GM13977 (cell line): ENCODE data around the gene TNFRSF12A.

Experiments
- DNase-seq: peaks from one replicate; pipeline ENCODE4 v3.0.0; 2012; ENCODE audit warnings: low spot score
- in situ Hi-C: fragments of 300-500 bp; cut with MboI; formaldehyde crosslinking; loops from one replicate; pipeline ENCODE4 v1.12.0; 2022; ENCODE audit warnings: low sequenced_read_pairs, low pct_unique_long_range_greater_than_20kb, mixed read lengths, inconsistent platforms; ENCODE audit not compliant: unreplicated experiment
- TF ChIP-seq, protein P1 (sequence below): IDR thresholded peaks from 2 replicates; pipeline ENCODE4 v1.5.1; 2012; ENCODE audit warnings: mild to moderate bottlenecking, control low read depth; ENCODE audit not compliant: insufficient read depth; ENCODE audit errors: extremely low read depth, missing control alignments

Gene TNFRSF12A

DNA sequence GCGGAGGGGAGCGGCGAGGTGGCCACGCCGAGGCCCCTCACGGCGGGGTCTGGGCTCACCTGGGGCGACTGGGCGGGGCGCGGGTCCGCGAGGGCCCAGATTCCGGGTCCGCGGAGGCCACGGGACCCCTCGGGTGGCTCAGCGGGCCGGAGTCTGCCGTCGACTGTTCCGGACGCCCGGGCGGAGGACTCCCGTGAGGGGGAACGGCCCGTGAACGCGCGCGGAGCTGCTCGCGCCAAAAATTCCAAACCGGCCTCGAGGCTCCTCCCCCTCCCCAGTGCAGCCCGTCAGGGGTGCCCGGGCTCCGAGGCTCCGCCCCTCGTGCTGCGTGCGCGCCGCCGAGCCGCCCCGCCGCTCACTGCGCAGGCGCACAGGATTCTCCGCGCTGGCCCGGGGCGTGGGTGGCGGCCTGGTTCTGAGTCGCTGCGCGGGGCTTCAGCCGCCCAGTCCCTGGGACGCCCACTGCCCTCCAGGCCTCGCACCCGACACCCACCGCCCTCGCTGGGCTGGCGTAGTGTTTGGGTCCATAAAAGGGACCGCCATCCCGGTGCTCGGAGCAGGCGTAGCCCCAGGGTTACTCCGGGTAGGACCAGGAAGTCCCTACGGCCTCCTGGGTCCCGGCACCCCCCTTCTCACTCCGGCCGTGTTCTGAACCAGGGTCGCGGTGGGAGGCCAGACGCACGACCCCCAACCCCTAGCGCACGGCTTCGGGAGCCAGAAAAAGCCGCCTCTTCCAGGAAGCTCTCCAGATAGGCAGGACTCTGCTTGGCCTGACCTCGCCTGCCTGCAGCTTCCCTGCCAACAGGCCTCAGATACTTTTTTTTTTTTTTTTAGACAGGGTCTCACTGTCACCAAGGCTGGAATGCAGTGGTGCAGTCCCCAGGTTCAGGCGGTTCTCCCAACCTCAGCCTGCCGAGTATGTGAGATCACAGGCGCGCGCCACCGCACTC, 39.7 kb upstream of the TNFRSF12A start, which contains the start of gene PKMYT1:
PKMYT1 (minus strand) TSS at position 220 of the 950 bp plus-strand sequence. CDS start 789 bp downstream, outside the sequence.
- peak; percentile 100 for DNase-seq
- TF ChIP-seq, protein P1, sequence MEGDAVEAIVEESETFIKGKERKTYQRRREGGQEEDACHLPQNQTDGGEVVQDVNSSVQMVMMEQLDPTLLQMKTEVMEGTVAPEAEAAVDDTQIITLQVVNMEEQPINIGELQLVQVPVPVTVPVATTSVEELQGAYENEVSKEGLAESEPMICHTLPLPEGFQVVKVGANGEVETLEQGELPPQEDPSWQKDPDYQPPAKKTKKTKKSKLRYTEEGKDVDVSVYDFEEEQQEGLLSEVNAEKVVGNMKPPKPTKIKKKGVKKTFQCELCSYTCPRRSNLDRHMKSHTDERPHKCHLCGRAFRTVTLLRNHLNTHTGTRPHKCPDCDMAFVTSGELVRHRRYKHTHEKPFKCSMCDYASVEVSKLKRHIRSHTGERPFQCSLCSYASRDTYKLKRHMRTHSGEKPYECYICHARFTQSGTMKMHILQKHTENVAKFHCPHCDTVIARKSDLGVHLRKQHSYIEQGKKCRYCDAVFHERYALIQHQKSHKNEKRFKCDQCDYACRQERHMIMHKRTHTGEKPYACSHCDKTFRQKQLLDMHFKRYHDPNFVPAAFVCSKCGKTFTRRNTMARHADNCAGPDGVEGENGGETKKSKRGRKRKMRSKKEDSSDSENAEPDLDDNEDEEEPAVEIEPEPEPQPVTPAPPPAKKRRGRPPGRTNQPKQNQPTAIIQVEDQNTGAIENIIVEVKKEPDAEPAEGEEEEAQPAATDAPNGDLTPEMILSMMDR: no peak
- in situ Hi-C loops: no loop called here

DNA sequence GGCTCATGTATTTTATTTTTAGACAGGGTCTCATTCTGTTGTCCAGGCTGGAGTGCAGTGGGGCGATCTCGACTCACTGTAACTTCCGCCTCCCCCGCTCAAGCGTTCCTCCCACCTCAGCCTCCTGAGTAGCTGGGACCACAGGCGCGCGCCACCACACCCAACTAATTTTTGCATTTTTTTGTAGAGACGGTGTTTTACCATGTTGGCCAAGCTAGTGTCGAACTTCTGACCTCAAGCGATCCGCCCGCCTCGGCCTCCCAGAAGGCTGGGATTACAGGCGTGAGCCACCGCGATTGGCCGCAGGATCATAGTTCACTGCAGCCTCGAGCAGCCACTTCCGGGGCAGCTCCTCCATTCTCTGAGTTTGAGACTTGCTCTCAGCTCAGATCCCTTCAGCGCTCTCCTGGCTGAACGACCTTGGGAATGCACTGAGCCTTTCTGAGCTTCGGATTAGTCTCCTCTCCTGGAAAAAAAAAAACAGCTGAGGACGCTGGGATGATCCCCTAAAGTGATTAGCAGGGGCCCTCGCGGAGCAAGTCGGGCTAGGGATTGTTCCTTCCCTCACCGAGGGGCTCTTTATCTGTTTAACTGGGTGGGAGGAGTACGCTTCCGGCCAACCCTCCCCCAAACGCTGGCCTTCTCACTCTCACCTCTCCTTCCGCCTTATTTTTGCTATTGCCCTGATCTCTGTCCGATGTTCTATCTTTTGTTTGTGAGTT, 38.8 kb upstream of the TNFRSF12A start:
- no peak for DNase-seq
- TF ChIP-seq, protein P1: no peak
- in situ Hi-C loops: no loop called here

DNA sequence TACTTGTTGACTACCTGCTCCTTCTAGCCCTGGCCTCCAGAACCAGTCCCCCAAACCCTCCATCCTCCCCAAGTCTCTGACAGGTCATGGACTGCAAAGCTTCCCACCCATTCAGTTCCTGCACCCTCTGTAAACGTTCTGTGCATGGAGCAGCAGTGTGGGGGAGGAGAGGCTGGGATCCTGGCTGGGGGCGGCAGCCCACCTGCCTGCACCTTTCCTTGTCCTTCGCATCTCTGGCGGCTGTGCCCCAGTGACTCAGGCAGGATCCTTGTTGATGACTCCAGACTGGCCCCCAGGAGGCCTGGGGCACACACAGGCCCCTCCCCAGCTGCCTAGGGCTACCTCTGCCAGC, 38.3 kb upstream of the TNFRSF12A start:
- no peak for DNase-seq
- in situ Hi-C loops: no loop called here

DNA sequence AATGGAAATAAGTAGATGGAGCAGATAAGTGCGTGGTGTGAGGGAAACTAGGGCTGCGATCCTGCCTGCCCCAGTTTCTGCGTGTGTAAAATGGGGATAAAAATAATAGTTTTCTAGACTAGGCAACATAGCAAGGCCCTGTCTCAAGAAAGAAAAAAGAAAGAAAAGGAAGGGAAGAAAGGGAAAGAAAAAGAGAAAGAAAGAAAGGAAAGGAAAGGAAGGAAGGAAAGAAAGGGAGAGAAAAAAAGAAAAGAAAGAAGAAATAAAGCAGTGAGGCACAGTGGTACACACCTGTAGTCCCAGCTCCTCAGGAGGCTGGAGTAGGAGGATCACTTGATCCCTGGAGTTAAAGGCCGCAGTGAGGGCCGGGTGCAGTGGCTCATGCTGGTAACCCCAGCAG, 37.8 kb upstream of the TNFRSF12A start:
- DNase-seq: no peak
- TF ChIP-seq, protein P1: no peak
- in situ Hi-C loops: no loop called here

More for the DNA sequence above, 38.3 kb upstream of the TNFRSF12A start:
- TF ChIP-seq, protein P1: no peak

DNA sequence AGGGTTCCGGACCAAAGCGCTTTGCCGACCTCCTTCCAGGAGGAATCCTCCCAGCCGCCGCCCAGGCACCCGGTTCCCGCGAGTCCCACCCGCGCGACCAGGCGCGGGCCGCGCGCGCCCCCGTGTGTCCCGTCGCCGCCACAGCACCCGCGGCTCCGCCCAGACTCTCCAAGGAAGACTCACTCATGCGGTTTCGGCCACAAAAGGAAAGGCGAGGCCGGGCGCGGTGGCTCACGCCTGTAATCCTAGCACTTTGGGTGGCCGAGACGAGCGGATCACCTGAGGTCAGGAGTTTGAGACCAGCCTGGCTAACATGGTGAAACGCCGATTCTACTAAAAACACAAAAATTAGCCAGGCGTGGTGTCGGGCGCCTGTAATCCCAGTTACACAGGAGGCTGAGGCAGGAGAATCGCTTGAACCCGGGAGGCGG, 36.4 kb upstream of the TNFRSF12A start:
- peak; percentile 92 for DNase-seq
- TF ChIP-seq, protein P1: peak; percentile 98
- in situ Hi-C loops: no loop called here

DNA sequence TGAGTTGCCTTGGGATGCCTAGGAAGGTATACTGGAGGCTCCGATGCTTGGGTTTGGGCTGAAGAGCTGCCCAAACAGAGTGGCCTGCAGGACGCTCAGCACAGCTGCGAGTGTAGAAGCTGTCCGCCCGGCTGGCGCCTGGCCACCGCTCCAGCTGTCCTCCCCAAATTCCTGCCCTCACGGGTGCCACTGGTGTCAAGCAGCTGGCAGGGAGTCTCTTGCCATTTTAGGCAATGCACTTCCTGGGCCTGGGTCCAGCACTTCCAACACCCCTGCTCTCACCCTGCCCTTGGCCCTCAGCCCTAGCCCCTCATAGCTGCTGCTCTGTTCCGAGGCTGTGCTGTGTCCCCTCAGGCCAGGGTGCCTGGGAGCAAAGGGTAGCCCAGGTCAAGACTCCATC, 34.7 kb upstream of the TNFRSF12A start:
- no peak for DNase-seq
- in situ Hi-C loops: no loop called here
- TF ChIP-seq, protein P1: no peak
